ENCODE measurements around the gene AKT3.
"Not testable (repeated sequence)": the region's sequence is repeated elsewhere in the genome, so short reads cannot be mapped to it uniquely, and the experiment has no call there.

AKT3 gene

DNA sequence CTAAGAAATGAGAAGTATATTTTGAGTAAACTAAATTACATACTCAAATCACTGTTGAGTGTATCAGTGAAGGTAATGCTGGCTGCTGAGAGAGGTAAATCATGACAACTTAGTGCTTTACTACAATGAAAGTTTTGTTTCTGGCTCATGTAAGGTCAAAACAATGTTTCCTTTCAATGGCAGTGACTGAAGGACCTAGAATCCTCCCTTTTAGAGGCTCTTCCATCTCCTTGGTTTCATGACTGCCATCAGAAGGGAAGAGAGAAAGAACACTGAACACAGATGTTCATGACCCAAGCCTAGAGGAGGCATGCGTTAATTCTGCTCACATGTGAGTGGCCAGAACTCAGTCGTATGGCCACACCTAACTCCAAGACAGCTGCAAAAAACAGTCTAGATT lies 130.6 kb downstream of the AKT3 start:
- H3K4me3 ChIP-seq (ENCODE audit: low read length), result no peak overlapping the region
- DNase-seq (ENCODE audit: low read depth, low spot score), result no peak

DNA sequence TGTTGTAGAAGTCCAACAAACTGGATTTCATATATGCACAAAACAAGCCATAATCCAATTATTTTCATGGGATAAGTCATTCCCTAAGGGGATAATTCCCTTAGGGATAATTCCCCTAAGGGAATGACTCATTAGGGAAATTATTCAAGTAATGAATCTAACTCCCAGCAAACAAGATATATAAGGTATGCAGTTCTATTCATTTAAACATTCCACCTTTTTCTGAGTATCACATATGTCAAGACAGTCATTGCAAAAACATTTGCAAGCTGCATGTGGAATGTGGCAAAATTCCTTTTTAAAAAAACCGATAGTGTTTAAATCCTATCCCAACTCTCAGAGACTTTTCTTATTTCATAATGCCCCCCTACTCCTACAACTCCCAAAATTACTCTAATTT lies 131.2 kb downstream of the AKT3 start:
- no peak overlapping the region for H3K4me3 ChIP-seq (ENCODE audit: low read length)

DNA sequence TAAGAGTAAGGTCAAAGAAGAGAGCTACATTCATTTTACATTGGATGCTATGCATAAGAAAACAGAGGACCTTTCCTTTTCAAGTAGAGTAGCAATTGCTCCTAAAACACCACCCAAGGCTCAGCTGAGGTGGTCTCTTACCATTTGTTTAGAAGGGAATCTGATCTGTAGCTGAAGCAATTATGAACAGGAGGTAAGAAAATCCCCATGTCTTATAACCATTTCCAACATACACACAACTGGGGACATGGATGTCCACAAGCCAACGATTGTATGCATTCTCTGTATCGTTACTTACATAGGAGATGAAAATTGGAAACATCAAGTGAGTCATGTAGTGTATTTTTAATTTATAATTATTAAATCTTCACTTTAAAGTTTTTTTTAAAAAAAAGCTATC lies 132.0 kb downstream of the AKT3 start:
- DNase-seq (ENCODE audit: low read depth, low spot score), result no peak
- no peak overlapping the region for H3K4me3 ChIP-seq (ENCODE audit: low read length)

More for the DNA sequence above, 131.2 kb downstream of the AKT3 start:
- DNase-seq (ENCODE audit: low read depth, low spot score), result no peak

DNA sequence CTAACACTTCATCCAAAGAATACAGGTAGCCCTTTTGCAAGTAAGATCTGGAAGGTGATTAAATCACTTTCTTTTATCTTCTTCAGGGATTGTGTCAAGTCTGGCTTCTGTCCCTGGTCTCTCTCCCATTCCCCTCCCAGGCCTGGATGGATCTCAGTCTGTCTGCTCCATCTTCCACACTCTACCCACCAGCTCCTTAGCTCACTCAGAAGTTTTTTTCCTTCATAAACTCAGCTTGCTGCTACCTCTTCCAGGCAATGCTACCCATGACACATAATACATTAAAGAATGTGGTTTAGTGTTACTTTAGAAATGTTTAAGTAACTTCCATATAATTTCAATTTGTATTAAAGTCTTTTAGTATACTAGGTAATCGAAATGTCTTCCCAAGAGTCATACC lies 133.1 kb downstream of the AKT3 start:
- H3K4me3 ChIP-seq (ENCODE audit: low read length), result no peak overlapping the region
- no peak for DNase-seq (ENCODE audit: low read depth, low spot score)

DNA sequence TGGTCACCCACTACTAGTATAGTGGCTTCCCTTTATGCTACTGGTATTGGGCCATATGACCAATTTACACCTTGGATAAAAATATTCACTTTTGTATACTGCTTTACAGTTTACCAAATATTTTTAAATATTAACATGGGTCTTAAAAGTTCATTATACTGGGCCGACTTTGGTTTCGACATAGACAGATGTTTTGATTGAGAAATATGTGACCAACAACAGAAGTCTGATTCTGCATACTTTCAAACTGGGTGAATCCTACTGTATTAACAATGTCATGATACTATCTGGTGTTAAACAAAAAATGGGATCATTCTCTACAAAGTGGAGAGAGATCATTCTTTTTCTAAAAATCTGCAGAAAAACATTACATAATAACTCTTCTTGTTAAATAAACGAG lies 134.8 kb downstream of the AKT3 start:
- H3K4me3 ChIP-seq (ENCODE audit: low read length), result no peak overlapping the region
- no peak for DNase-seq (ENCODE audit: low read depth, low spot score)

DNA sequence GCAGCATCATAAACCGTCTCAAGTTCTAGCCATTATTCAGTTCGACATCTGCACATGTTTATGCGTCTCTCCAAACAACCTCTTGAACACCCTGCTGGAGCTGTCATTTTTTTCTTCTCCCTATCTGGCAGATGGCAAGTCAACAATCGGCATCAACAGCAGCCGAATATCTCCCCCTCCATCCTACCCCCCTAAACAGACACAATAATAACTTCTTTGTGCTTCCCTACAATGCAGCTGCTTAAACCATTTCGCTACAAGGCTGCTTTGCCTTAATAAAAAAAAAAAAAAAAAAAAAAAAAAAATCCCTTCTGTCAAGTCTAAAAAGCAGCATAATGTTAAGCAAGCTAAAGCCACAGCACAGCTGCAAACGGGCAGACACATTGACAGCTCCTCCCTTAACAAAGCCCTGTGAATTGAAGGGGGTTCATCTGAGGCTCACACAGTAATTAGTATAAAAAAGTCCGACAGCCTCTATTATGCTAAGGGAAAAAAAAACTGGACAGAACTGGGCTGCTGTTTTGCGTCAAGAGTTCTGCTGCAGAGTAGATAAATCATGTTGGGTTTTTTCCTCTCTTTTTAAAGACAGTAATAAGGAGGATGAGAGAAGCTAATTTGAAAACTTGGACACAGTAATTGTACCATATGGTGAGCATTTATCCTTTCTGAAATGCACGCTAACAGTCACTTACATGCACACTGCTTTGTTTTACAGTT lies 136.4 kb downstream of the AKT3 start:
- peak; percentile 3 for DNase-seq (ENCODE audit: low read depth, low spot score)
- no peak overlapping the region for H3K4me3 ChIP-seq (ENCODE audit: low read length)

DNA sequence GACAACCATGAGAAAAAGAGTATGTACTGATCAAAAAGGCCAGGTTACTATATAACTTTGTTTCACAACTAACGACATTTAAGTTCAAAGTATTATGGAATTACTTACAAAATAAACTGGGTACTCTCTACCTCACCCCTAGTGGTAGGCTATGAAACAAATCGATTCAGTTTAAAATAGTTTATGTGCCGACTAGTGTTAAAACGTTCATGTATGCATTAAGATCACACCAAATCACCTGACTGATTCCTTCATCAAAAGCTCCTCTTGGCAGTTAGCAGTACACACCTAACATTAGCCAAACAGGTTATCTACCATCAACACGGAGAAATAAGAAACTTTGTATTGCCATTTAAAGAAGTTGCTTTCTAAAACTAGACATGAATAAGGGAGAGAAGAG lies 137.1 kb downstream of the AKT3 start:
- H3K4me3 ChIP-seq (ENCODE audit: low read length), result no peak overlapping the region
- peak; percentile 7 for DNase-seq (ENCODE audit: low read depth, low spot score)

DNA sequence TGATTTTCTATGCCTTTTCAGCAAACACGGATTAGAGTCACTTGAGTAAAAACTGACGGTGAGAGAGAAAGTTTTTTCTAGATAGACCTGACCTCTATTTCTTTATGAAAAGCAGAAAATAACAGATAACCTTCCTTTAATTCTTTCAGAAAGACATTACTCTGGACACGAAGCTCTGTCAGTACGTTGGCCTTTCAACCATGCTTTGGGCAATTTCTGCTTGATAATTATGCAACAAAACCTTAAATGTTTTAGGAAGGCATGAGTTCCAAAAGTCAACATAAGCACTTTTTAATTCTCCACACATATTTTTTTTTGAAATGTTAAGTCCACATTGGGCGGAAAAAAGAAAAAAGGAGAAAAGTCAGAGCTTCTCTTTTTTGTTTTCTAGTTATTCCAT lies 137.8 kb downstream of the AKT3 start:
- H3K4me3 ChIP-seq (ENCODE audit: low read length), result no peak overlapping the region
- DNase-seq (ENCODE audit: low read depth, low spot score), result no peak

DNA sequence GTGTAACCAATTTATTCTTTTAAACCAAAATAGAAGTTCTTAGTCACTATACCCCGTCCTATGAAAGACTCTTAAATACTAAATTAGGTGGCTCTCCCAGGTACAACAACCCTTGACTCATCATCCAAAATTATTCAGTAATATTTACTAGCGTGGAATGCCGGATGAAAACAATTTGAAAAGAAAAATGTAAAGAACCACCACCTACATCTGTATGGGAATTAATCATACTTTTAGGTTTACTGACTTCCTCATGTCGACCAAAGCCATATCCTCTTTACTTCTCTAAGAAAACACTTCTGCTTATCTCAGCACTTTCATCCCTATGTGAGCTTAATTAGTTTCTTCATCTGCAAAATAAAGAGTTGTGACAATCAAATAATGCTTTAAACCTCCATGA lies 139.6 kb downstream of the AKT3 start:
- no peak for DNase-seq (ENCODE audit: low read depth, low spot score)
- no peak overlapping the region for H3K4me3 ChIP-seq (ENCODE audit: low read length)

DNA sequence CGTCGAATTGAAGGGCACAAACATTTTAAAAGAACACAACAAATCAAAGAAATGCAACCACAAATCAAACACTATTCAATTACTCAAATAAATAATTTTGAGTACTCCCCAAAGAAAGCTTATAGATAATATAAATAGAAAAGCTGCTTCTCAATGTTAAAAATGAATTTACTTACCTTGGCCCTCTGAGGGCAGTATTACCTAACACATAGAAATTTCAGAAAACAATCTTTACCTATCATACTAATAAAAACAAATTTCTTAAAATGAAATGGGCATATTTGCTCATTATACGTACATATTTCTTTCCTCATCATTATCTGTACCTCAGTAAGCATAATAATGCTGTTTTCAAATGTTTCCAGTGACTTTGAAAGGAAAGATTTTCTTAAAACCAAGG lies 141.8 kb downstream of the AKT3 start:
- DNase-seq (ENCODE audit: low read depth, low spot score), result no peak
- H3K4me3 ChIP-seq (ENCODE audit: low read length), result no peak overlapping the region

DNA sequence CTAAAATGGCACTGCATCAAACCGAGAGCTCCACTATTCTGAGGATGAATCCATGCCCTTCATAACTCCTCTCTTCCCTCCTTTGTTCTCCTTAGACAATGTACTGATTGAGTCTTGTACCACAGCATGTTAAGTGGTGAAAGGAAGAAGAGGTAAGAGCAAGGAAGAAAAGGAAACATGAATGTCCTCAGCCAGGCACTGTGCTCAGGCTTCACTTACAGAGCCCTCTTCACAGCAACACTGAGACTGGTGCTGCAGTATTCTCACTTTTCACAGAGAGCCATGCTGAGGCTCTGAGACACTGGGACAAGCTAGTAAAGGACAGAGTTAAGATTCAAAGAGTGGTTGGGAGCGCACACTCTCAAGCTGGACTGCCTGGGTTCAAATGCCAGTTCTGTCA lies 143.5 kb downstream of the AKT3 start:
- H3K4me3 ChIP-seq (ENCODE audit: low read length), result no peak overlapping the region
- DNase-seq (ENCODE audit: low read depth, low spot score), result no peak

DNA sequence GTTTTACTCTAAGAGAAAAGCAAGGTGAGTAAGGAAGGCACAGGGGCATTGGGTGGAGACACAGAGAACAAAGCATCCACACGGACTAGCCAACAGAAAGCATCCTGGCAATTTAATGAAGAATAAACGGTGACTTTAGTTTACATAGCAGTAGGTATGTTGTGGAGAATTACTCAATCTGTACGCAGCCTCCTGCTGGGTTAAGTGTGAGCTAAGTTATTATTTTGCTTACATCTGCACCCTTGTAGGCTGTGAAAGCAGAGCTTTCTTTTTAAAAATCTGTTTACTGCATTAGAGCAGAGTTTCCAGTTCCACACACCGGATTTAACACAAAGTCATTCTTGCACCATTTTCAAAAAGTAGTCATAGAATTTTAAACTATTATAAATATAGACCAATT lies 144.5 kb downstream of the AKT3 start:
- H3K4me3 ChIP-seq (ENCODE audit: low read length), result no peak overlapping the region
- DNase-seq (ENCODE audit: low read depth, low spot score), result no peak

DNA sequence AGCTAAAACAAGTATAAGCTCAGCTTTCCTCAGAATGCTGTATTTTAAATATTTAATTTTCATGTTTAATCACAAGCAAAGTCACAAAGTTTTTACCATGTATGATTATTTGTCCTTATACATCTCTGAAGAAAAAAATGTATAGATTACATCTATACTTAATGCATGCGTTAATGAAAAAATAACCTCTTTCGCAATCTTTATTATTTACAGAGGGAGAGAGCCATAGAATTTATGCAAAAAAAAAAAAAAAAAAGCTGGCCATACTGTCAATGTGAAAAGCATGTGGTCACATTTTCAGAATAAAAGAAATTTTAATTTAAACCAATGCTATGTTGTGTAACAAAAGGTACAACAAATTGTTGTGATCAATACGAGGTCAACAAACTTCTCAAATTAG lies 148.2 kb downstream of the AKT3 start:
- no peak for DNase-seq (ENCODE audit: low read depth, low spot score)
- H3K4me3 ChIP-seq (ENCODE audit: low read length), result no peak overlapping the region

DNA sequence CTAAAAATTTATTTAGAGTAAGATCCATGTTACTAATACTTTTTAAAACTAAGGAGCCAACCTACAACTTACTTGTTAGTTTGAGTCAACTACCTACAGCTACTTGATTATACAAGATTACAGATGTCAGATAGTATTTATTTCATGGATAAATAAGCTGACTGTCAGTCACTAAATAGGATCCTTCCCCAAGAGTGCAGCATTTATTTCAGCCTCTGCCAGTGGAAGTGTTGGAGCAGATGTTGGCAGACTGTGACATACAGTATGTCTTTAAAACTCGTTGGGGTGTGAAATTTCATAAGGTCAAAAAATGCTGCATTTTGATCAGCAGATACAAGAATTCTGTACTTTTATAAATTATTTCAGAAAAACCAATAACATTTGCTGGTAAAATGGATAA lies 156.2 kb downstream of the AKT3 start:
- no peak overlapping the region for H3K4me3 ChIP-seq (ENCODE audit: low read length)
- DNase-seq (ENCODE audit: low read depth, low spot score), result no peak

DNA sequence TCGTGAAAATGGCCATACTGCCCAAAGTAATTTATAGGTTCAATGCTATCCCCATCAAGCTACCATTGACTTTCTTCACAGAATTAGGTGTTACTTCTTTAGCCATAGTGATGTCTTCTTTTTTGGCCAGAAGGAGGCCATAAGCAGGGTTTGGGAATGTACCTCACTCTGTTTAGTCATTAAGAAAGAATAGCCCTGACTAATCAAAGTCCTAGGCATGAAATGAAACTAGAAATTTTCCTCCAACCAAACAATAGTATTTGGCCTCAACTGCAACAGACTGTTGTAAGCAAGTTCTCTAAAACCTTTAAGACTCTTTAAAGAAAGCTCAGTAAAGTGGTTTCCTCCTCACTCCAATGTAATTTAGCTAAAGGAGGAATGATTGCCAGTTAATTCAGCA lies 163.9 kb downstream of the AKT3 start:
- H3K4me3 ChIP-seq (ENCODE audit: low read length), result no peak overlapping the region
- no peak for DNase-seq (ENCODE audit: low read depth, low spot score)

DNA sequence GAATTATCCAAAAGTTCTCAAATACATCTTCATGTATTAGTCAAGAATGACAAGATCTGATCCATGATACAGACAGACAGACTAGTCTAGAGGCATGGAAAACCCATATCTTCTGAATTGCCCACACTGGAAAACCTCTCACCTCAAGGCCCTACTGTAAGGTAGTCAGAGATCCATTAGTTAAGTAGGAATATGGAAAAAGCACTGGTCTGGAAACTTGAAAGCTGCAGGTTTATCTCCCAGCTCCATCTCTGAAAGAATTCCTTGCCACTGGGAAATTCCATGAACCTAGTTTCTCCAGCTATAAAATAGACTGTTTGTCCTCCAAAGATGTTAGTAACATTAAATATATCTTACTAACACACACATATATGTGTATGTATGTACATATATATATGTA lies 169.2 kb downstream of the AKT3 start:
- no peak overlapping the region for H3K4me3 ChIP-seq (ENCODE audit: low read length)
- DNase-seq (ENCODE audit: low read depth, low spot score), result no peak

DNA sequence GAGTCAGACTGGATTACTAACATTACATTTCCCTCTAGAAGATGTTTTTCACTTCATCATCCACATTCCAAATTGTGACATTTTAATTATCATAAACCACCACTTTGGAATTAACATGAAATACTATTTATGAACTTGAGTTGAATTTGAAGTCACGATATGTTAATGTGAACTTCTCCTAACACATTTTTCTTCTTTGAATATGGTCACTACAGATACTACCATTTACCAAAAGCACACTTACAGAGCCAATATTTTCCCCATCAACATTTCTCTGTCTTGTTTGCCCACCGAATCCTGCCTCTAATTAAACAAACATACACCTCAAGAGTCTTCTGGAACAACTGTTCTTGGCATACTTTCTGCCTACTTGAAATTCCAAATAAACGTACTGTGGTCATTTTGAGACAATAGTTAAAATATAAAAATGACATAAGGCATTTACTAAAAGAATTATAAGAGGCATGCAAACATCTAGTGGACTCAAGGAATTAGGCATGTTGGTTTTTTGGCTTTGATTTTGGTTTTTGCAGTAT lies 177.4 kb downstream of the AKT3 start:
- H3K4me3 ChIP-seq (ENCODE audit: low read length), result no peak overlapping the region
- DNase-seq (ENCODE audit: low read depth, low spot score), result no peak

DNA sequence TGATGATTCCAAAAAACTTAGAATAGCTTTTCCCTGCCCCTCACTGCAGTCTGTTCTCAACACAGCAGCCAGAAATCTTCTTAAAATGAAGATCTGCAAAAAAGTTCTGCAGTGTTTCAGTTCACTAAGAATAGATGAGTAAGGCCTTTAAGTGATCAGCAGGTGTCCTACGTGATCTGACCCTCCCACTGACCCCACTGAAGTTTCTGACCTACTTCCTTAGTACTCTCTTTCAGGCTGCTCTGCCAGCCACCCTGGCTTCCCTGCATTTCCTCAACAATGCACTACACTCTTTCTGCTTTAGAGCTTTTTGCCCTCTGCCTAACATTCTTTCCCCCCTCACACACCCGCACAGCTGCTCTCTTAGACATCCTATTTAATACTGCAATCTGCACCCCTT lies 182.5 kb downstream of the AKT3 start:
- no peak for DNase-seq (ENCODE audit: low read depth, low spot score)
- H3K4me3 ChIP-seq (ENCODE audit: low read length), result no peak overlapping the region

DNA sequence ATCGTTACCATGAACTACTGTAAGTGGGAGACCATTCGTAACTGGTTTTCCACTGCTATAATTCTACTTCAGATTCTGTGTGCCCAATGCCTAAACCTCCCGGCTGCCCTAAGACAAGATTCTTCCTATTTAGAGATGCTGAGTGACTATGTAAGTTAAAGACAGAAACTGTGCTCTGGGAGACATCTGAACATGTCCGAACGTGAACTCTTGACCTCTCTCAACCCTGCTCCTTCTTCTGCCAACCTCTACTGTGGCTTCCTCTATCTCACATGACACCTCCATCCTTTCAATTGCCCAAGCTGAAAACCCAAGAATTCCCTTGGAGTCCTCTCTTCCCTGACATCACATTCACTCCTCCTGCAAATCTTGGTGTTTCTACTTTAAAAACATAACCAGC lies 182.9 kb downstream of the AKT3 start:
- no peak for DNase-seq (ENCODE audit: low read depth, low spot score)

DNA sequence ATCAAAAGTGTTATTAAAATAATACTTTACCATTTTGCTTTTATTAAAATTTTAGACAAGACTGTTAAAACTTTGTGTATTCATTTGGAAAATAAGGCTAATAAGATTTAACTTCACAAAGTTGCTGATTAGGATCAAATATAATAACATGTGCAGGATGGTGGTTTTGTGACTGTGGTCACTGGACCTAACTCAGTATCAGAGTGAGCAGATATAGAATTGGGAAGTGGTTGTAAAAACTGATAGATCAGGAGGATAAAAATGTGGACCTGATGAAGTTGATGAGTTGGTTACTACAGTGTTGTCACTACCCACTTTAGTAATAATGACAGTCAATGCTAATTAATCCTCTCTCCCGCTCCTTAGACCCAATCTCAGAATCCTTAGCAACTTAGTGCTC lies 186.4 kb downstream of the AKT3 start:
- H3K4me3 ChIP-seq (ENCODE audit: low read length), result no peak overlapping the region
- DNase-seq (ENCODE audit: low read depth, low spot score), result no peak

More for the DNA sequence above, 182.9 kb downstream of the AKT3 start:
- H3K4me3 ChIP-seq (ENCODE audit: low read length), result no peak overlapping the region

DNA sequence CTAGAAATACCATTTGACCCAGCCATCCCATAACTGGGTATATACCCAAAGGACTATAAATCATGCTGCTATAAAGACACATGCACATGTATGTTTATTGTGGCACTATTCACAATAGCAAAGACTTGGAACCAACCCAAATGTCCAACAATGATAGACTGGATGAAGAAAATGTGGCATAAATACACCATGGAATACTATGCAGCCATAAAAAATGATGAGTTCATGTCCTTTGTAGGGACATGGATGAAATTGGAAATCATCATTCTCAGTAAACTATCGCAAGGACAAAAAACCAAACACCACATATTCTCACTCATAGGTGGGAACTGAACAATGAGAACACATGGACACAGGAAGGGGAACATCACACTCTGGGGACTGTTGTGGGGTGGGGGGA lies 187.9 kb downstream of the AKT3 start:
- DNase-seq (ENCODE audit: low read depth, low spot score), result not testable (repeated sequence)

More for the DNA sequence above, 187.9 kb downstream of the AKT3 start:
- not testable (repeated sequence) for H3K4me3 ChIP-seq (ENCODE audit: low read length)

All from Jurkat, Clone E6-1 (cell line).